ENCODE measurements around the gene TRERF1. TPM values are rescaled to one million over a fixed set of nuclear protein-coding genes. Genes with fewer than 3 reads are reported as not detected.
"Not testable (repeated sequence)": the region's sequence is repeated elsewhere in the genome, so short reads cannot be mapped to it uniquely, and the experiment has no call there.

TRERF1 gene
- total and polyA plus RNA-seq, 2 experiments from 2014 or later = 6.4 to 8.7 TPM

GRCh38 chr6:42211726-42212125 lies 240.0 kb downstream of the TRERF1 start:
- TF ChIP-seq CTCF (IDR thresholded peaks at IDR 0.05; ENCODE audit: low read depth, low read length) = no peak
- H3K36me3 ChIP-seq = peaks cover 49% of the 10 kb centered on the region
- no peak for DNase-seq (ENCODE audit: low read depth in 1 of 2, low spot score in 1 of 2)
- no peak overlapping the region for H3K4me3 ChIP-seq
- no peak overlapping the region for H3K27ac ChIP-seq
- H3K4me1 ChIP-seq (ENCODE audit: low read depth) = peaks cover 3% of the 10 kb centered on the region
- H3K9me3 ChIP-seq (ENCODE audit: low read depth) = no peaks in the 10 kb centered on the region
- no peaks in the 10 kb centered on the region for H3K27me3 ChIP-seq

GRCh38 chr6:42210551-42210950 lies 241.2 kb downstream of the TRERF1 start:
- Histone ChIP-seq H3K4me1 (ENCODE audit: low read depth) (no peaks in the 10 kb centered on the region), H3K36me3 (peaks cover 52% of the 10 kb centered on the region), H3K27me3 (no peaks in the 10 kb centered on the region), H3K9me3 (ENCODE audit: low read depth) (no peaks in the 10 kb centered on the region), H3K27ac (no peak overlapping the region), H3K4me3 (no peak overlapping the region)
- no peak for DNase-seq (ENCODE audit: low read depth in 1 of 2, low spot score in 1 of 2)
- no peak for TF ChIP-seq CTCF (IDR thresholded peaks at IDR 0.05; ENCODE audit: low read depth, low read length)

GRCh38 chr6:42207559-42207958 lies 244.2 kb downstream of the TRERF1 start:
- not testable (repeated sequence) for H3K4me1 ChIP-seq (ENCODE audit: low read depth); DNase-seq (ENCODE audit: low read depth in 1 of 2, low spot score in 1 of 2); H3K27me3 ChIP-seq; H3K4me3 ChIP-seq; H3K9me3 ChIP-seq (ENCODE audit: low read depth); H3K27ac ChIP-seq
- H3K36me3 ChIP-seq = peaks cover 39% of the 10 kb centered on the region

- Histone ChIP-seq H3K4me3 (no peak overlapping the region), H3K9me3 (ENCODE audit: low read depth) (no peaks in the 10 kb centered on the region), H3K4me1 (ENCODE audit: low read depth) (no peaks in the 10 kb centered on the region), H3K27me3 (no peaks in the 10 kb centered on the region), H3K36me3 (peaks cover 20% of the 10 kb centered on the region), H3K27ac (no peak overlapping the region)
- DNase-seq (ENCODE audit: low read depth in 1 of 2, low spot score in 1 of 2) = no peak
- TF ChIP-seq CTCF (IDR thresholded peaks at IDR 0.05; ENCODE audit: low read depth, low read length) = no peak
Measured at GRCh38 chr6:42204768-42205282, 246.9 kb downstream of the TRERF1 start.

- Histone ChIP-seq H3K27me3 (no peaks in the 10 kb centered on the region), H3K9me3 (ENCODE audit: low read depth) (no peaks in the 10 kb centered on the region), H3K4me1 (ENCODE audit: low read depth) (no peaks in the 10 kb centered on the region), H3K36me3 (peaks cover 8% of the 10 kb centered on the region), H3K27ac (no peak overlapping the region), H3K4me3 (no peak overlapping the region)
- TF ChIP-seq CTCF (IDR thresholded peaks at IDR 0.05; ENCODE audit: low read depth, low read length) = no peak
- DNase-seq (ENCODE audit: low read depth in 1 of 2, low spot score in 1 of 2) = no peak
Measured at GRCh38 chr6:42203183-42203582, 248.5 kb downstream of the TRERF1 start.

GRCh38 chr6:42202131-42202915 lies 249.4 kb downstream of the TRERF1 start:
- H3K27me3 ChIP-seq; H3K4me1 ChIP-seq (ENCODE audit: low read depth); H3K4me3 ChIP-seq; H3K27ac ChIP-seq; DNase-seq (ENCODE audit: low read depth in 1 of 2, low spot score in 1 of 2); H3K9me3 ChIP-seq (ENCODE audit: low read depth); H3K36me3 ChIP-seq: not testable (repeated sequence)

Measured in cardiac muscle cell (in vitro differentiated cells and primary cell).